Spleen (tissue), 7 donors: ENCODE measurements around the gene PSIP1.
"Not testable (repeated sequence)": the region's sequence is repeated elsewhere in the genome, so short reads cannot be mapped to it uniquely, and the experiment has no call there.

ENCODE experiments used
- POLR2AphosphoS5 ChIP-seq, 3 donors: sonication (generic); formaldehyde crosslinking; IDR thresholded peaks; one replicate each; pipeline ENCODE4 v1.5.1; 2017; ENCODE audit warnings: antibody characterized with exemption in 3 of 3
- TF ChIP-seq, protein P1 (sequence below), 11 experiments: fragments of 200-600 bp in 7 of 11; fragments of 450-650 bp in 4 of 11; sonication (generic) in 4 of 11; IDR thresholded peaks in 8 of 11; conservative IDR thresholded peaks in 3 of 11; 1 replicate in 7 of 11; 2 replicates in 4 of 11; pipeline versions ENCODE4 v1.4.0 to v1.8.0; 2016 to 2021; ENCODE audit warnings: antibody characterized with exemption in 11 of 11, inconsistent platforms in 4 of 11, mild to moderate bottlenecking in 1 of 11
- donor health status: DM: no; HTN: no; CAD: no; lungs with moderate emphysema.
- donor health status: DM: no; HTN: no; CAD: no.
- donor health status: DM: no; HTN: no; CAD: no.

DNA sequence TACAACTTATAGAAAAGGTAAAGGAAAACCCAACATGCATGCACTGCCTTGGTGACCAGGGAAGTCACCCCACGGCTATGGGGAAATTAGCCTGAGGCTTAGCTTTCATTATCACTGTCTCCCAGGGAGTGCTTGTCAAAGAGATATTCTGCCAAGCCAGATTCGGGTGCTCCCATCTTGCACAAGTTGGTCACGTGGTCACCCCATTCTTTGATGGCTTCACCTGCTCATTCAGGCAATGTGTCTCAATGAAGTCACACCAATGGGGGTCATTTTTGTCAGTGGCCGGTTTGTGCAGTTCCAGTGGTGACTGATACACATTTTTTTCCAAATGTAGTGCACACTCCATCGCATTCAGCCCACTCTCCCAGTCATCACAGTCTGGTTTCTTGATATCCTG is 16.3 kb upstream of the PSIP1 start:
- TF ChIP-seq, protein P1, sequence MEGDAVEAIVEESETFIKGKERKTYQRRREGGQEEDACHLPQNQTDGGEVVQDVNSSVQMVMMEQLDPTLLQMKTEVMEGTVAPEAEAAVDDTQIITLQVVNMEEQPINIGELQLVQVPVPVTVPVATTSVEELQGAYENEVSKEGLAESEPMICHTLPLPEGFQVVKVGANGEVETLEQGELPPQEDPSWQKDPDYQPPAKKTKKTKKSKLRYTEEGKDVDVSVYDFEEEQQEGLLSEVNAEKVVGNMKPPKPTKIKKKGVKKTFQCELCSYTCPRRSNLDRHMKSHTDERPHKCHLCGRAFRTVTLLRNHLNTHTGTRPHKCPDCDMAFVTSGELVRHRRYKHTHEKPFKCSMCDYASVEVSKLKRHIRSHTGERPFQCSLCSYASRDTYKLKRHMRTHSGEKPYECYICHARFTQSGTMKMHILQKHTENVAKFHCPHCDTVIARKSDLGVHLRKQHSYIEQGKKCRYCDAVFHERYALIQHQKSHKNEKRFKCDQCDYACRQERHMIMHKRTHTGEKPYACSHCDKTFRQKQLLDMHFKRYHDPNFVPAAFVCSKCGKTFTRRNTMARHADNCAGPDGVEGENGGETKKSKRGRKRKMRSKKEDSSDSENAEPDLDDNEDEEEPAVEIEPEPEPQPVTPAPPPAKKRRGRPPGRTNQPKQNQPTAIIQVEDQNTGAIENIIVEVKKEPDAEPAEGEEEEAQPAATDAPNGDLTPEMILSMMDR (IDR thresholded peaks at IDR 0.05 in 8 of 11, conservative IDR thresholded peaks at IDR 0.05 in 3 of 11) = not testable (repeated sequence)
- not testable (repeated sequence) for TF ChIP-seq POLR2AphosphoS5 (IDR thresholded peaks at IDR 0.05)
